Ishikawa (cell line): ENCODE results near the gene RAPGEF4.

Experiments
- CEBPB ChIP-seq: IDR thresholded peaks from 2 replicates; pipeline ENCODE4 v1.6.1; 2012
- MAX ChIP-seq: IDR thresholded peaks from 2 replicates; pipeline ENCODE4 v1.6.1; 2012
- RAD21 ChIP-seq: IDR thresholded peaks from 2 replicates; pipeline ENCODE4 v1.6.1; 2012; ENCODE audit warnings: low read depth
- TAF1 ChIP-seq: IDR thresholded peaks from 2 replicates; pipeline ENCODE4 v1.6.1; 2012; ENCODE audit warnings: low read depth, mild to moderate bottlenecking
- YY1 ChIP-seq: IDR thresholded peaks from 2 replicates; pipeline ENCODE4 v1.6.1; 2012; ENCODE audit warnings: low read depth

GRCh38 chr2:172806493-172806892, 70.8 kb downstream of the RAPGEF4 start:
- TF ChIP-seq YY1 (no peak), RAD21 (peak; percentile 93), TAF1 (no peak), CEBPB (no peak), MAX (no peak)
